GM18511 (cell line): ENCODE results near the gene MAGIX.

Experiments used
- ATAC-seq: cut with Tn5 transposase; IDR thresholded peaks from one replicate; pipeline ENCODE4 v1.9.1; 2021; ENCODE audit warnings: mild to moderate bottlenecking, moderate library complexity; ENCODE audit not compliant: unreplicated experiment

The MAGIX gene

GRCh38 chrX:49179358-49179757 is 16.8 kb downstream of the MAGIX start:
- ATAC-seq, result no peak

GRCh38 chrX:49183701-49184281 is 21.2 kb downstream of the MAGIX start:
- ATAC-seq, result peak; percentile 3

GRCh38 chrX:49184294-49185281 is 22.0 kb downstream of the MAGIX start:
- peak; percentile 64 for ATAC-seq

- ATAC-seq, result no peak
Observed at GRCh38 chrX:49186125-49187027, 23.8 kb downstream of the MAGIX start, which contains the start of gene PRICKLE3. TSS of gene PRICKLE3 (minus strand) at chrX:49186373. CDS start at chrX:49186297, 76 bp downstream.

- ATAC-seq, result no peak
Observed at GRCh38 chrX:49187028-49187394, 24.5 kb downstream of the MAGIX start.

GRCh38 chrX:49187526-49187925 is 25.0 kb downstream of the MAGIX start:
- ATAC-seq, result no peak

- no peak for ATAC-seq
Observed at GRCh38 chrX:49188468-49189076, 26.0 kb downstream of the MAGIX start.

GRCh38 chrX:49189606-49190005 is 27.0 kb downstream of the MAGIX start:
- ATAC-seq, result no peak

- ATAC-seq, result peak; percentile 92
Observed at GRCh38 chrX:49190821-49191573, 28.4 kb downstream of the MAGIX start.

- peak; percentile 18 for ATAC-seq
Observed at GRCh38 chrX:49191574-49192011, 29.0 kb downstream of the MAGIX start.

GRCh38 chrX:49192722-49193328 is 30.3 kb downstream of the MAGIX start:
- ATAC-seq, result no peak

GRCh38 chrX:49193542-49193964 is 31.0 kb downstream of the MAGIX start:
- no peak for ATAC-seq

GRCh38 chrX:49197543-49198087 is 35.1 kb downstream of the MAGIX start:
- no peak for ATAC-seq

GRCh38 chrX:49198540-49199314 is 36.2 kb downstream of the MAGIX start:
- ATAC-seq, result no peak

- no peak for ATAC-seq
Observed at GRCh38 chrX:49199315-49199595, 36.7 kb downstream of the MAGIX start.

GRCh38 chrX:49199906-49200771 is 37.6 kb downstream of the MAGIX start, which contains the start of gene SYP:
TSS of gene SYP (minus strand) at chrX:49200193. CDS start at chrX:49200186, 7 bp downstream.
- peak; percentile 96 for ATAC-seq

- ATAC-seq, result no peak
Observed at GRCh38 chrX:49202022-49202421, 39.5 kb downstream of the MAGIX start.
